HG03469 (cell line): ENCODE measurements around the gene VPREB3.

Experiments
- ATAC-seq: cut with Tn5 transposase; IDR thresholded peaks from one replicate; pipeline ENCODE4 v1.9.1; 2021; ENCODE audit warnings: mild to moderate bottlenecking, moderate library complexity, moderate number of reproducible peaks; ENCODE audit not compliant: unreplicated experiment

VPREB3 gene

DNA sequence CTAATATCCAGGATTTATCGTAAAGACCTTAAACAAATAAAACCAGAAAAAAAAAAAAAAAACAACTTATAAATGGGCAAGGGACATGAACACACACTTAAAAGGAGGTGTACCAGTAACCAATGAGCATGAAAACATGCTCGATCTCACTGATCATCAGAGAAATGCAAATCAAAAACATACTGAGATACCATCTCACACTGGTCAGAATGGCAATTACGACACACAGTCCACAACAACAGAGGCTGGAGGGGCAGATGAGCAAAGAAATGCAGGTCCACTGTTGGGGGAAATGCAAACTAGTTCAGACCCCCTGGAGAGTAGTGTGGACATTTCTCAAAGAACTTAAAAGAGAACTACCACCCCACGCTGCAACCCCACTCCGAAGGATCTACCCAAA is 50.2 kb downstream of the VPREB3 start:
- ATAC-seq, result no peak
